Measurements from ENCODE around the gene CACNA2D3.

DNA sequence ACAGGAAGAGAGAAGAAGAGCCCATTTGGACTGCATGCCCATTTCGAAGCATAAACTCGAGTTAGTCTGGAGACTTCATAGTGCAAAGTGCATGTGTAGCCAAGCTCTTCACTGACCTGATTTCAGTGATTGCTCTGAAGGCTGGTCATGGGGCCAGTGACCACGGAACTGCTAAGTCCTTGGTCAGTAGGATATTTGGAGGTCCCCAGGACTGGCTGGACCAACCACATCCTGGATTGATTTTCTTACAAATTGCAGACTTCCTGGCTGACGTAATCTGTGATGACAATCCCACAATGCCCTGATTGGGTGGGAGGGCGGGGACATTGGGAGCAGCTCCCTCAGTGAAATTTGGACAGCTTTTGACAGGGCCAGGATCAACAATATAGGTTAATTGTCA is 233.4 kb downstream of the CACNA2D3 start:
- no peak for TF ChIP-seq CTCF (IDR thresholded peaks at IDR 0.05; ENCODE audit: poor library complexity)
- no peak for TF ChIP-seq EZH2 (IDR thresholded peaks at IDR 0.05; ENCODE audit: borderline replicate concordance)
- TF ChIP-seq EZH2phosphoT487 (IDR thresholded peaks at IDR 0.05; ENCODE audit: low read depth, severe bottlenecking, unreplicated experiment): no peak

Measured in hepatocyte (in vitro differentiated cells).